H7 (cell line): Measurements from ENCODE around the gene FBXW8. TPM values are rescaled to one million over a fixed set of nuclear protein-coding genes. Genes with fewer than 3 reads are reported as not detected.

Experiments used
- DNase-seq: peaks from one replicate; pipeline ENCODE4 v3.0.0; 2012
- H3K27me3 ChIP-seq: 2 replicates; pipeline ENCODE4 v1.6.0; 2011; ENCODE audit warnings: mild to moderate bottlenecking, low read length; ENCODE audit not compliant: control insufficient read depth, insufficient read depth
- H3K36me3 ChIP-seq: replicated peaks from 2 replicates; pipeline ENCODE4 v1.5.1; 2011; ENCODE audit warnings: low read length; ENCODE audit not compliant: control insufficient read depth, insufficient read depth
- H3K4me3 ChIP-seq: 2 replicates; pipeline ENCODE4 v1.5.1; 2011; ENCODE audit warnings: low read depth, mild to moderate bottlenecking, control low read depth, low read length, moderate library complexity; ENCODE audit not compliant: insufficient read depth
- total RNA-seq: library from RNA; depleted of rRNA; stranded (reverse); fragments of >200 nt; shearing (Covaris generic); gene quantifications from 2 replicates; pipeline ENCODE4 v1.2.3, GENCODE V29; 2014

Gene FBXW8
- total RNA-seq, 1 experiment from 2014 or later, result 10.4 TPM

- peaks cover 1% of the 10 kb centered on the region; the same call in 1 of the 2 replicates for H3K36me3 ChIP-seq
- no peak overlapping the region for H3K4me3 ChIP-seq
- no peaks in the 10 kb centered on the region for H3K27me3 ChIP-seq
- DNase-seq, result no peak
Measured at GRCh38 chr12:116968986-116969385, 58.2 kb downstream of the FBXW8 start.

- H3K4me3 ChIP-seq, result no peak overlapping the region
- H3K36me3 ChIP-seq, result peaks cover under 1% of the 10 kb centered on the region; the same call in 1 of the 2 replicates
- DNase-seq, result no peak
- no peaks in the 10 kb centered on the region for H3K27me3 ChIP-seq
Measured at GRCh38 chr12:116969615-116970585, 59.1 kb downstream of the FBXW8 start.

- no peak for DNase-seq
- H3K36me3 ChIP-seq, result no peaks in the 10 kb centered on the region; the same call in 1 of the 2 replicates
- no peak overlapping the region for H3K4me3 ChIP-seq
- H3K27me3 ChIP-seq, result no peaks in the 10 kb centered on the region
Measured at GRCh38 chr12:116971222-116971621, 60.5 kb downstream of the FBXW8 start.

- no peak overlapping the region for H3K4me3 ChIP-seq
- no peaks in the 10 kb centered on the region; the same call in 1 of the 2 replicates for H3K36me3 ChIP-seq
- no peak for DNase-seq
- no peaks in the 10 kb centered on the region for H3K27me3 ChIP-seq
Measured at GRCh38 chr12:116975779-116976393, 65.1 kb downstream of the FBXW8 start.

- Histone ChIP-seq H3K4me3 (no peak overlapping the region), H3K36me3 (no peaks in the 10 kb centered on the region; the same call in 1 of the 2 replicates), H3K27me3 (no peaks in the 10 kb centered on the region)
- DNase-seq, result no peak
Measured at GRCh38 chr12:116977465-116978380, 67.0 kb downstream of the FBXW8 start.

GRCh38 chr12:116978791-116979508, 68.2 kb downstream of the FBXW8 start:
- Histone ChIP-seq H3K36me3 (no peaks in the 10 kb centered on the region), H3K27me3 (no peaks in the 10 kb centered on the region), H3K4me3 (no peak overlapping the region)
- DNase-seq, result no peak

- Histone ChIP-seq H3K27me3 (no peaks in the 10 kb centered on the region), H3K4me3 (no peak overlapping the region)
Measured at GRCh38 chr12:116980083-116980482, 69.3 kb downstream of the FBXW8 start.

GRCh38 chr12:116982791-116983411, 72.2 kb downstream of the FBXW8 start:
- DNase-seq, result no peak
- no peaks in the 10 kb centered on the region for H3K36me3 ChIP-seq
- no peak overlapping the region for H3K4me3 ChIP-seq
- H3K27me3 ChIP-seq, result no peaks in the 10 kb centered on the region

More at GRCh38 chr12:116980083-116980482, 69.3 kb downstream of the FBXW8 start:
- DNase-seq, result no peak
- no peaks in the 10 kb centered on the region for H3K36me3 ChIP-seq

GRCh38 chr12:116984098-116984497, 73.3 kb downstream of the FBXW8 start:
- no peak for DNase-seq
- H3K27me3 ChIP-seq, result no peaks in the 10 kb centered on the region
- peaks cover under 1% of the 10 kb centered on the region; the same call in 1 of the 2 replicates for H3K36me3 ChIP-seq
- no peak overlapping the region for H3K4me3 ChIP-seq

- H3K36me3 ChIP-seq, result peaks cover 3% of the 10 kb centered on the region
- DNase-seq, result no peak
- H3K27me3 ChIP-seq, result no peaks in the 10 kb centered on the region
- no peak overlapping the region for H3K4me3 ChIP-seq
Measured at GRCh38 chr12:116990329-116990728, 79.6 kb downstream of the FBXW8 start.

- Histone ChIP-seq H3K4me3 (no peak overlapping the region), H3K27me3 (no peaks in the 10 kb centered on the region), H3K36me3 (peaks cover 3% of the 10 kb centered on the region)
- DNase-seq, result no peak
Measured at GRCh38 chr12:116990971-116991966, 80.5 kb downstream of the FBXW8 start.

GRCh38 chr12:116996093-116996492, 85.3 kb downstream of the FBXW8 start:
- H3K36me3 ChIP-seq, result peaks cover 3% of the 10 kb centered on the region
- H3K27me3 ChIP-seq, result no peaks in the 10 kb centered on the region
- no peak for DNase-seq
- H3K4me3 ChIP-seq, result no peak overlapping the region
